ENCODE results near the gene ERF.

- TF ChIP-seq CTCF (conservative IDR thresholded peaks at IDR 0.05), result no peak
- no peak for TF ChIP-seq EZH2 (IDR thresholded peaks at IDR 0.05; ENCODE audit: low read depth)
Measured at GRCh38 chr19:42278452-42279154, 23.7 kb upstream of the ERF start.

All from PC-9 (cell line).